Prostate gland (tissue), 2 donors: Measurements from ENCODE around the gene PSMB10. TPM values are rescaled to one million over a fixed set of nuclear protein-coding genes. Genes with fewer than 3 reads are reported as not detected.

ENCODE experiments used
- DNase-seq: peaks from one replicate; pipeline ENCODE4 v3.0.0-alpha.2; 2019; ENCODE audit warnings: low spot score
- H3K27ac ChIP-seq, 2 donors: fragments of 200-600 bp; sonication (generic); 2 replicates each; pipeline ENCODE4 v1.5.1; 2017 to 2019
- H3K27me3 ChIP-seq: fragments of 200-600 bp; sonication (generic); replicated peaks from 2 replicates; pipeline ENCODE4 v1.5.1; 2019; ENCODE audit not compliant: insufficient read depth
- H3K36me3 ChIP-seq, 2 donors: fragments of 200-600 bp; sonication (generic); 1 replicate in 1 of 2; 2 replicates in 1 of 2; pipeline versions ENCODE4 v1.5.1 to v1.8.1; 2017 to 2019
- H3K4me1 ChIP-seq: fragments of 200-600 bp; sonication (generic); replicated peaks from 2 replicates; pipeline ENCODE4 v1.5.1; 2019
- H3K4me3 ChIP-seq, 2 donors: fragments of 200-600 bp; sonication (generic); 2 replicates each; pipeline ENCODE4 v1.5.1; 2017 to 2019
- H3K9me3 ChIP-seq: fragments of 200-600 bp; sonication (generic); 2 replicates; pipeline ENCODE4 v1.5.1; 2017
- POLR2A ChIP-seq: fragments of 450-650 bp; IDR thresholded peaks from one replicate; pipeline ENCODE4 v1.6.1; 2016; ENCODE audit warnings: antibody characterized with exemption, mild to moderate bottlenecking
- POLR2AphosphoS5 ChIP-seq: sonication (generic); formaldehyde crosslinking; IDR thresholded peaks from one replicate; pipeline ENCODE4 v1.6.1; 2017; ENCODE audit warnings: antibody characterized with exemption
- WGBS: methylation state at CpG from one replicate; pipeline ENCODE4 v1.1.5; 2018; 5-methylcytosine and 5-hydroxymethylcytosine counted together
- intact Hi-C: fragments of 100-400 bp; cut with DNase I; formaldehyde crosslinking; loops from one replicate; pipeline ENCODE4 v1.14.2; 2022
- total RNA-seq, 2 donors: library from RNA; depleted of rRNA; stranded (reverse); fragments of >200 nt; gene quantifications; one replicate each; pipeline ENCODE4 v1.1.0, GENCODE V29; 2016
- TF ChIP-seq, protein P1 (sequence below), 4 experiments: fragments of 200-600 bp in 2 of 4; fragments of 450-650 bp in 2 of 4; sonication (generic) in 2 of 4; IDR thresholded peaks; 1 replicate in 3 of 4; 2 replicates in 1 of 4; pipeline ENCODE4 v1.5.1; 2016 to 2019; ENCODE audit warnings: antibody characterized with exemption in 4 of 4, mild to moderate bottlenecking in 2 of 4, moderate library complexity in 2 of 4

The PSMB10 gene
- total RNA-seq, 2 donors from 2014 or later, result 29.9 to 42.5 TPM

DNA sequence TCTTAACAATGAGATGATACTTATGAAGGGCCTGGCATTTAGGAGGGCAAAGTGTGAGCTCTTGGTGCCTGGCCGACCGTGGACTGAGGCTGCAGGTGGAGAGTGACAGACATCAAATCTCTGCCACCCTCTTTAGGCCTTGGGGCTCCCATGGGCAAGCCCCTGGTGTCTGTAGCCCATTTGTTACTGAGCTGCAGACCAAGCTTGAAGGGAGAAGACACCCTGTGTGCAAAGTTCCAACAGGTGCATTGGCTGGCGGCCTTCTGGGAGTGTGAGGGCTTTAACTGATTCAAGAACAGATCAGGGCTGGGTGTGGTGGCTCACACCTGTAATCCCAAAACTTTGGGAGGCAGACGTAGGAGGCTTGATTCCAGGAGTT lies 4.2 kb downstream of the PSMB10 start:
- no peak for TF ChIP-seq POLR2A
- TF ChIP-seq, protein P1, sequence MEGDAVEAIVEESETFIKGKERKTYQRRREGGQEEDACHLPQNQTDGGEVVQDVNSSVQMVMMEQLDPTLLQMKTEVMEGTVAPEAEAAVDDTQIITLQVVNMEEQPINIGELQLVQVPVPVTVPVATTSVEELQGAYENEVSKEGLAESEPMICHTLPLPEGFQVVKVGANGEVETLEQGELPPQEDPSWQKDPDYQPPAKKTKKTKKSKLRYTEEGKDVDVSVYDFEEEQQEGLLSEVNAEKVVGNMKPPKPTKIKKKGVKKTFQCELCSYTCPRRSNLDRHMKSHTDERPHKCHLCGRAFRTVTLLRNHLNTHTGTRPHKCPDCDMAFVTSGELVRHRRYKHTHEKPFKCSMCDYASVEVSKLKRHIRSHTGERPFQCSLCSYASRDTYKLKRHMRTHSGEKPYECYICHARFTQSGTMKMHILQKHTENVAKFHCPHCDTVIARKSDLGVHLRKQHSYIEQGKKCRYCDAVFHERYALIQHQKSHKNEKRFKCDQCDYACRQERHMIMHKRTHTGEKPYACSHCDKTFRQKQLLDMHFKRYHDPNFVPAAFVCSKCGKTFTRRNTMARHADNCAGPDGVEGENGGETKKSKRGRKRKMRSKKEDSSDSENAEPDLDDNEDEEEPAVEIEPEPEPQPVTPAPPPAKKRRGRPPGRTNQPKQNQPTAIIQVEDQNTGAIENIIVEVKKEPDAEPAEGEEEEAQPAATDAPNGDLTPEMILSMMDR (IDR thresholded peaks at IDR 0.05), result no peak
- no peaks in the 10 kb centered on the region for H3K9me3 ChIP-seq
- H3K36me3 ChIP-seq, result no peaks in the 10 kb centered on the region
- no peaks in the 10 kb centered on the region for H3K27me3 ChIP-seq
- WGBS, result 92% methylated on average over 4 of the region's 4 CpGs
- H3K4me1 ChIP-seq, result peaks cover 13% of the 10 kb centered on the region
- intact Hi-C loops, result loop anchor here (10.0 kb wide), 1 partner anchor 398 kb away; no protein-coding TSS in a partner anchor
- no peak for DNase-seq
- no peak overlapping the region for H3K4me3 ChIP-seq
- no peak overlapping the region for H3K27ac ChIP-seq

DNA sequence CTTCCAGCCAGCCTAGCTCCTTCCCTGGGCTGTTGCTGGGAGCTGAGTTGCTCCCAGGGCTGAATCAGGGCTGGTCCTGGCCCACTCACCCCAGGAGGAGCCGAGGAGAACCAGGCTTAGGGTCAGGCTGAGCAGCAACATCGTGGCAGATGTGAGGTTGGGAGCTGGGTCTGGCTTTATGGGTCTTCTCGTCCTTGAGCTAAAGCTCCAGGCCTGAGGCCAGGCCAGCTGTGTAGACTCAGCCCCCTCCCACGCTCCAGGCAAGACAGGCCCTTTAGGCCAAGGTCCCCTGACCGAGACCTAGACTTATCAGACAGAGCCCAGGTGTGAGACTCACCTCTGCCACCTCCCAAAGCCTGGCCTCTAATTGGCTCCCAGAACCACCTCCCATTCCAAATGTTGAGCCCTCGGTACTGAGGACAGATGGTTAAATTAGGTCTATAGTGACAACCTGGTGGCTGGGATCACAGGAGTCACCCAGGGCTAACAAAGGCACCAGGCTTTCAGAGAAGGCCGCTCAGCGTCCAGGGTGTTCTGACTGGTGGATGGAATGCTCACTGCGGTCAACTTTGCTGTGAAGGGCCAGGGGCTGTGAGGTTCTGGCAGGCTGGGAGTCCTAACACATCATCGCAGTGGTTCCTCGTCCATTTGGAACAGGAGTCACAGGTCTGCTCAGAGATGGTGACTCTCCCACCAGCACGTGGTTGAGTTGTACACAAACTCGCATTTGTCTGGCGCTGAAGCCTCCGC lies 4.8 kb downstream of the PSMB10 start, which contains the start of gene CTRL:
TSS of gene CTRL (minus strand) at position 151 of the 750 bp plus-strand sequence. CDS start at position 141, 10 bp downstream.
- H3K4me3 ChIP-seq, result no peak within 1 kb of the TSS
- intact Hi-C loops, result loop anchor here (10.0 kb wide), 1 partner anchor 397 kb away; no protein-coding TSS in a partner anchor
- H3K27me3 ChIP-seq, result no peaks in the 10 kb centered on the region
- no peaks in the 10 kb centered on the region for H3K36me3 ChIP-seq
- no peaks in the 10 kb centered on the region for H3K9me3 ChIP-seq
- H3K4me1 ChIP-seq, result peaks cover 8% of the 10 kb centered on the region
- no peak for TF ChIP-seq POLR2A
- TF ChIP-seq, protein P1 (IDR thresholded peaks at IDR 0.05), result no peak
- no peak for TF ChIP-seq POLR2AphosphoS5
- no peak for DNase-seq
- H3K27ac ChIP-seq, result no peak within 1 kb of the TSS
- WGBS, result 87% methylated on average over 15 of the region's 15 CpGs

DNA sequence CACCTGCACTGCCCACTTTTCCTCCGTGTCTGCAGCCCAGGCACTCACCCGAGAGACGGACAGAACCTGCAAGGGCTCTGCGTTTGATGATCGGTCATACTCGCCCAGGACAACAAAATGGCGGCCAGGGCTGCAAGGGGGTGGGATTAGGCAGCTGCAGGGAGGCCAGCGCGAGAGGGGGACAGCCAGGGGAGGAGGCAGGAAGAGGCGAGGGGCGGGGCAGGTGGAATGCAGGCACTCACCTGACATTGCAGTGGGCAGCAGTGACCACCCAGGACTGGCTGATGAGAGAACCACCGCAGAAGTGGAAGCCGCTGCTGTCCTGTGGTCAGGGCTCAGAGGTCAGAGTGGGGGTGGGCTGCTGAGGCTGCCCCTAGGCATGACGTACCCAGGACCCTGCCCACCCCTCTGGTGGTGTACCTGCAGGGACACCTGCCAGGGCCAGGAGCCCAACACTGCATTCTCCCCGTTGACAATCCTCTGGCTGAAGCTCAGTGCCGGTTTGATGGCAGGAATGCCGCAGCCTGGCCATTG lies 5.9 kb downstream of the PSMB10 start:
- Histone ChIP-seq H3K9me3 (no peaks in the 10 kb centered on the region), H3K27ac (no peak overlapping the region), H3K27me3 (no peaks in the 10 kb centered on the region), H3K4me3 (no peak overlapping the region), H3K36me3 (no peaks in the 10 kb centered on the region), H3K4me1 (peaks cover 17% of the 10 kb centered on the region)
- WGBS, result 88% methylated on average over 17 of the region's 17 CpGs
- DNase-seq, result no peak
- intact Hi-C loops, result loop anchor here (10.0 kb wide), 1 partner anchor 396 kb away; no protein-coding TSS in a partner anchor
- TF ChIP-seq POLR2AphosphoS5 (no peak), POLR2A (no peak)
- TF ChIP-seq, protein P1 (IDR thresholded peaks at IDR 0.05), result no peak

DNA sequence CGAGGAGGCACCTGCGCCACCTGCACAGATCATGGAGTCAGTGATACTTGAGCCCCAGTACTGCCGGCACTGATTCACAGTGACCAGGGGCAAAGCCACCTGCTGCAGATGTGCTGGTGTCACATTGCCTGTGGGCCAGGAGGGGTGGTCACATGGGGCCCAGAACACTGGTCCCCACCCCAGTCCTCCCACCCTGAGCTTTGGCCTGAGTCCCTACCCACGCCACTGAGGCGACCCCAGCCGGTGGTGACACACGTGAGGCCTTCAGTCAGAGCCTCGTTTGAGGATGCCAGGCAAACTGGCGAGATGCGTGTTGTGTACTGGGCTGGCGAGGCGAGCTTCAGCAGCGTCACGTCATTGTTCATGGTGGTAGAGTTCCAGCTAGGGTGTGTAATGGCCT lies 6.5 kb downstream of the PSMB10 start:
- TF ChIP-seq POLR2A (no peak), POLR2AphosphoS5 (no peak)
- TF ChIP-seq, protein P1 (IDR thresholded peaks at IDR 0.05), result no peak
- Histone ChIP-seq H3K36me3 (no peaks in the 10 kb centered on the region), H3K4me1 (peaks cover 16% of the 10 kb centered on the region)

More for the DNA sequence above, 6.5 kb downstream of the PSMB10 start:
- H3K27ac ChIP-seq, result no peak overlapping the region
- intact Hi-C loops, result loop anchor here (10.0 kb wide), 1 partner anchor 395 kb away; no protein-coding TSS in a partner anchor
- H3K27me3 ChIP-seq, result no peaks in the 10 kb centered on the region
- no peak for DNase-seq
- H3K9me3 ChIP-seq, result no peaks in the 10 kb centered on the region
- no peak overlapping the region for H3K4me3 ChIP-seq
- 87% methylated on average over 14 of the region's 14 CpGs for WGBS
